Ascending aorta (tissue), 2 donors: ENCODE measurements around the gene CAMK2G. TPM values are rescaled to one million over a fixed set of nuclear protein-coding genes. Genes with fewer than 3 reads are reported as not detected.

Source experiments
- DNase-seq, 2 donors: peaks; one replicate each; pipeline ENCODE4 v3.0.0-alpha.2; 2019; ENCODE audit warnings: low spot score in 2 of 2
- H3K27ac ChIP-seq, 2 donors: fragments of 200-600 bp; sonication (generic); one replicate each; pipeline ENCODE4 v1.5.1; 2016 to 2017; ENCODE audit warnings: mild to moderate bottlenecking in 1 of 2
- H3K27me3 ChIP-seq: fragments of 200-600 bp; sonication (generic); one replicate; pipeline ENCODE4 v1.5.1; 2017
- H3K36me3 ChIP-seq, 2 donors: fragments of 200-600 bp; sonication (generic); one replicate each; pipeline ENCODE4 v1.5.1; 2016
- H3K4me1 ChIP-seq, 2 donors: fragments of 200-600 bp; sonication (generic); one replicate each; pipeline ENCODE4 v1.5.1; 2016 to 2017; ENCODE audit warnings: mild to moderate bottlenecking in 1 of 2
- H3K4me3 ChIP-seq, 2 donors: fragments of 200-600 bp; sonication (generic); one replicate each; pipeline ENCODE4 v1.5.1; 2016 to 2017; ENCODE audit warnings: mild to moderate bottlenecking in 1 of 2
- H3K9me3 ChIP-seq, 2 donors: fragments of 200-600 bp; sonication (generic); one replicate each; pipeline ENCODE4 v1.5.1; 2016
- intact Hi-C: fragments of 100-400 bp; cut with DNase I; formaldehyde crosslinking; loops from one replicate; pipeline ENCODE4 v1.15.1; 2023
- total RNA-seq: library from RNA; depleted of rRNA; stranded (reverse); fragments of >200 nt; gene quantifications from one replicate; pipeline ENCODE4 v1.1.0, GENCODE V29; 2016
- TF ChIP-seq, protein P1 (sequence below), 3 experiments: fragments of 200-600 bp in 2 of 3; fragments of 450-650 bp in 1 of 3; sonication (generic) in 2 of 3; IDR thresholded peaks; one replicate each; pipeline ENCODE4 v1.5.1; 2016 to 2019; ENCODE audit warnings: antibody characterized with exemption in 3 of 3, mild to moderate bottlenecking in 1 of 3, moderate library complexity in 1 of 3

Gene CAMK2G
- total RNA-seq, 1 donor from 2014 or later = 60.3 TPM

DNA sequence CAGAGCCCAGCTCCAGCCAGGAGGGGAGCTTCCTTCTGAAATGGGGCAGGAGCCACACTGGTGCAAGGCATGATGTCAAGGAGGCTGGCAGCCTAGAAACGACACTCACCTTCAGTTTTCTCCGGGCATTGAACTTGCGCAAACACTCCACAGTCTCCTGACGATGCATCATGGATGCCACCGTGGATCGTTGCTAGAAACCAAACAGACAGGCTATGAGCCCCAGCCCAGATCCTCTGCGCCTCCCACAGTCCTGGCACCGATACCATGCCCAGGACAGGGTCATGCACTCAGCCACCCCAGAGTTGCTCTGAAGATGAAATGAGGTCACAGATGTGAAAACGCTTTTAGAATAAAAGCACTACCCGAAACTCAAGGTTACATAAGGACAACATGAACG, 32.0 kb downstream of the CAMK2G start:
- TF ChIP-seq, protein P1, sequence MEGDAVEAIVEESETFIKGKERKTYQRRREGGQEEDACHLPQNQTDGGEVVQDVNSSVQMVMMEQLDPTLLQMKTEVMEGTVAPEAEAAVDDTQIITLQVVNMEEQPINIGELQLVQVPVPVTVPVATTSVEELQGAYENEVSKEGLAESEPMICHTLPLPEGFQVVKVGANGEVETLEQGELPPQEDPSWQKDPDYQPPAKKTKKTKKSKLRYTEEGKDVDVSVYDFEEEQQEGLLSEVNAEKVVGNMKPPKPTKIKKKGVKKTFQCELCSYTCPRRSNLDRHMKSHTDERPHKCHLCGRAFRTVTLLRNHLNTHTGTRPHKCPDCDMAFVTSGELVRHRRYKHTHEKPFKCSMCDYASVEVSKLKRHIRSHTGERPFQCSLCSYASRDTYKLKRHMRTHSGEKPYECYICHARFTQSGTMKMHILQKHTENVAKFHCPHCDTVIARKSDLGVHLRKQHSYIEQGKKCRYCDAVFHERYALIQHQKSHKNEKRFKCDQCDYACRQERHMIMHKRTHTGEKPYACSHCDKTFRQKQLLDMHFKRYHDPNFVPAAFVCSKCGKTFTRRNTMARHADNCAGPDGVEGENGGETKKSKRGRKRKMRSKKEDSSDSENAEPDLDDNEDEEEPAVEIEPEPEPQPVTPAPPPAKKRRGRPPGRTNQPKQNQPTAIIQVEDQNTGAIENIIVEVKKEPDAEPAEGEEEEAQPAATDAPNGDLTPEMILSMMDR (IDR thresholded peaks at IDR 0.05) = no peak
- no peak for DNase-seq
- intact Hi-C loops = no loop called here
- H3K27me3 ChIP-seq = no peaks in the 10 kb centered on the region
- no peak overlapping the region for H3K4me3 ChIP-seq
- peaks cover 4 to 7% of the 10 kb centered on the region in 2 donors for H3K4me1 ChIP-seq
- H3K36me3 ChIP-seq = peaks cover 79 to 97% of the 10 kb centered on the region in 2 donors
- peak overlapping the region in 1 of 2 donors; percentile 45 for H3K27ac ChIP-seq
- H3K9me3 ChIP-seq = no peaks in the 10 kb centered on the region

GRCh38 chr10:73841526-73842285, 32.6 kb downstream of the CAMK2G start:
- no peak for DNase-seq
- TF ChIP-seq, protein P1 (IDR thresholded peaks at IDR 0.05) = no peak
- peaks cover 74 to 97% of the 10 kb centered on the region in 2 donors for H3K36me3 ChIP-seq
- H3K27me3 ChIP-seq = no peaks in the 10 kb centered on the region
- no peak overlapping the region for H3K4me3 ChIP-seq
- peak overlapping the region in 1 of 2 donors; percentile 45 for H3K27ac ChIP-seq
- intact Hi-C loops = no loop called here
- H3K4me1 ChIP-seq = peaks cover 6 to 12% of the 10 kb centered on the region in 2 donors
- no peaks in the 10 kb centered on the region for H3K9me3 ChIP-seq

GRCh38 chr10:73841061-73841421, 33.3 kb downstream of the CAMK2G start:
- Histone ChIP-seq H3K27ac (peak overlapping the region in 1 of 2 donors; percentile 87), H3K27me3 (no peaks in the 10 kb centered on the region), H3K4me3 (no peak overlapping the region), H3K4me1 (peaks cover 8 to 15% of the 10 kb centered on the region in 2 donors), H3K36me3 (peaks cover 74 to 97% of the 10 kb centered on the region in 2 donors), H3K9me3 (no peaks in the 10 kb centered on the region)
- DNase-seq = no peak
- intact Hi-C loops = no loop called here
- TF ChIP-seq, protein P1 (IDR thresholded peaks at IDR 0.05) = no peak

DNA sequence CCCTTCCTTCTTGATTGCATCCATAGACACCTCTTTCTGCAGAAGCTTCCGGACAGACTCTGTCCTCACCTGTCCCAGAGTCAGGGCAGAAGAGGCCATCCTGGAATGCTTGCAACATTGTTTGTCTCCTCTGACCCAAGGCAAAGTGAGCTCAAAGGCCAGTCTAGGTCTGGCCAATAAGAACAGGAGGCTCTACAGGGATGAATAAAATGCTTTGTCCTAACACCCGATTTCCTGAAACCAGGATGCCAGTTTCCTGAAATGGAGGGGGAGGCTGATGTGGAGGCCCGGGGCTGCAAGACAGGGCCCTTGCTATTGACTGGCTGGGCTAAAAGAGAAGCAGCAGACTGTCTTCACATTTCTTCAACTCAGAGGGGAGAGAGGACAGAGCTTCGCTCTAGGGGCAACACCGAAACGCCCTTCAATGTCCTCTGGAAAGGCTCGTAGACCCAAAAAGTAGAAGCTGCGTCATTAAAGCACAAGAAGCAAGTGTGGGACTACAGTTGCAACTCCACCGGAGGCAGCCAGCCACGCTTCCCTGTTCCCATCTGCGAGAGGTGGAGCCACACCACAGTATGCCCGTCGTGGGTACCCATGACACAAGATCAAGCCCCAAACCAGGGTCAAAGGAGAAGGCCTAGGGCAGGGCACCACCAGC, 33.8 kb downstream of the CAMK2G start:
- Histone ChIP-seq H3K27me3 (no peaks in the 10 kb centered on the region), H3K4me3 (no peak overlapping the region), H3K27ac (peak overlapping the region in 1 of 2 donors; percentile 87), H3K36me3 (peaks cover 74 to 97% of the 10 kb centered on the region in 2 donors), H3K4me1 (peaks cover 8 to 15% of the 10 kb centered on the region in 2 donors), H3K9me3 (no peaks in the 10 kb centered on the region)
- intact Hi-C loops = no loop called here
- TF ChIP-seq, protein P1 (IDR thresholded peaks at IDR 0.05) = no peak
- no peak for DNase-seq

GRCh38 chr10:73840056-73840402, 34.3 kb downstream of the CAMK2G start:
- H3K4me1 ChIP-seq = peaks cover 8 to 15% of the 10 kb centered on the region in 2 donors
- H3K36me3 ChIP-seq = peaks cover 71 to 99% of the 10 kb centered on the region in 2 donors
- TF ChIP-seq, protein P1 (IDR thresholded peaks at IDR 0.05) = no peak
- DNase-seq = no peak
- H3K27ac ChIP-seq = peak overlapping the region in 1 of 2 donors; percentile 87
- intact Hi-C loops = no loop called here
- H3K4me3 ChIP-seq = no peak overlapping the region
- H3K9me3 ChIP-seq = no peaks in the 10 kb centered on the region
- no peaks in the 10 kb centered on the region for H3K27me3 ChIP-seq
